RWPE1 (cell line): ENCODE measurements around the gene KATNB1.

Source experiments
- CTCF ChIA-PET: fragments of 350-600 bp; sonication (Branson Sonifier 250); formaldehyde crosslinking; extraction: SDS; loops from one replicate; lab custom pipeline; 2021; lab: Yijun Ruan, JAX
- POLR2A ChIA-PET: fragments of 400-600 bp; formaldehyde crosslinking; extraction: SDS; loops from one replicate; lab custom pipeline; 2020; ENCODE audit warnings: antibody characterized with exemption; ENCODE audit not compliant: low non-redundant PET; lab: Yijun Ruan, JAX
- DNase-seq: peaks from one replicate; pipeline ENCODE4 v3.0.0; 2012; ENCODE audit warnings: low spot score
- H3K27ac ChIP-seq: fragments of 450-650 bp; 2 replicates; pipeline ENCODE4 v1.5.1; 2017
- TF ChIP-seq, protein P1 (sequence below): fragments of 450-650 bp; conservative IDR thresholded peaks from 2 replicates; pipeline ENCODE4 v1.5.1; 2017; ENCODE audit warnings: low read depth, mild to moderate bottlenecking

KATNB1 gene

DNA sequence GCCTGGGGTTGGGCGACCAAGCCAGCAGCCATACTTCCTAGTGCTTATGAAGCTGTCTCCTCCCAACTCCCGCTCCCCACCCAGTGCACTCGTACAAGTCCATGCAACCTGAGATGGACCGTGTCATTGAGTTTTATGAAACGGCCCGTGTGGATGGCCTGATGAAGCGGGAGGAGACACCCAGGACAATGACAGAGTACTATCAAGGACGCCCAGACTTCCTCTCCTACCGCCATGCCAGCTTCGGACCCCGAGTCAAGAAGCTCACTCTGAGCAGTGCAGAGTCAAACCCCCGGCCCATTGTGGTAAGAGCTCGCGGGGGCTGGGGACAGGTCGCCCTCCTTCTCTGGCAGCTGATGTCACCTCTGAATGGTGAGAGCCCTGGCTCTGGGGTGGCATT lies 11.0 kb upstream of the KATNB1 start:
- POLR2A ChIA-PET = no interaction called here
- CTCF ChIA-PET = interaction anchor here (0.5 kb wide), 1 partner anchor 655 kb away, joined by 4 read pairs; no protein-coding TSS in a partner anchor
- DNase-seq = no peak
- TF ChIP-seq, protein P1, sequence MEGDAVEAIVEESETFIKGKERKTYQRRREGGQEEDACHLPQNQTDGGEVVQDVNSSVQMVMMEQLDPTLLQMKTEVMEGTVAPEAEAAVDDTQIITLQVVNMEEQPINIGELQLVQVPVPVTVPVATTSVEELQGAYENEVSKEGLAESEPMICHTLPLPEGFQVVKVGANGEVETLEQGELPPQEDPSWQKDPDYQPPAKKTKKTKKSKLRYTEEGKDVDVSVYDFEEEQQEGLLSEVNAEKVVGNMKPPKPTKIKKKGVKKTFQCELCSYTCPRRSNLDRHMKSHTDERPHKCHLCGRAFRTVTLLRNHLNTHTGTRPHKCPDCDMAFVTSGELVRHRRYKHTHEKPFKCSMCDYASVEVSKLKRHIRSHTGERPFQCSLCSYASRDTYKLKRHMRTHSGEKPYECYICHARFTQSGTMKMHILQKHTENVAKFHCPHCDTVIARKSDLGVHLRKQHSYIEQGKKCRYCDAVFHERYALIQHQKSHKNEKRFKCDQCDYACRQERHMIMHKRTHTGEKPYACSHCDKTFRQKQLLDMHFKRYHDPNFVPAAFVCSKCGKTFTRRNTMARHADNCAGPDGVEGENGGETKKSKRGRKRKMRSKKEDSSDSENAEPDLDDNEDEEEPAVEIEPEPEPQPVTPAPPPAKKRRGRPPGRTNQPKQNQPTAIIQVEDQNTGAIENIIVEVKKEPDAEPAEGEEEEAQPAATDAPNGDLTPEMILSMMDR = no peak
- H3K27ac ChIP-seq = no peak overlapping the region

DNA sequence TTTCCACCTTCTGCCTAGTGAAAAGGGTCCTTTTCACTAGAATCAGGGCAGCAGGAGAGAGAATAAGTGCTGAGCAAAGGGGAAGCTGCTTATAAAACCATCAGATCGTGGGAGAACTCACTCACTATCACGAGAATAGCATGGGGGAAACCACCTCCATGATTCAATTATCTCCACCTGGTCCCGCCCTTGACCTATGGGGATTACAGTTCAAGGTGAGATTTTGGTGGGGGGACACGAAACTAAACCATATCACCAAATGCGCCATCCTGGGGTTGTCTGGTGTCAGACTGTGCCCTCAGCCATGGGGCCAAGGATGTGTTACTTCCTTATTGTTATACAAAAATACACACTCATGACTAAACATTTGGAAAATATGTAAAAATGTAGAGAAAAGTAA lies 10.4 kb upstream of the KATNB1 start:
- CTCF ChIA-PET = no interaction called here
- H3K27ac ChIP-seq = no peak overlapping the region
- no peak for DNase-seq
- TF ChIP-seq, protein P1 = no peak
- POLR2A ChIA-PET = no interaction called here

DNA sequence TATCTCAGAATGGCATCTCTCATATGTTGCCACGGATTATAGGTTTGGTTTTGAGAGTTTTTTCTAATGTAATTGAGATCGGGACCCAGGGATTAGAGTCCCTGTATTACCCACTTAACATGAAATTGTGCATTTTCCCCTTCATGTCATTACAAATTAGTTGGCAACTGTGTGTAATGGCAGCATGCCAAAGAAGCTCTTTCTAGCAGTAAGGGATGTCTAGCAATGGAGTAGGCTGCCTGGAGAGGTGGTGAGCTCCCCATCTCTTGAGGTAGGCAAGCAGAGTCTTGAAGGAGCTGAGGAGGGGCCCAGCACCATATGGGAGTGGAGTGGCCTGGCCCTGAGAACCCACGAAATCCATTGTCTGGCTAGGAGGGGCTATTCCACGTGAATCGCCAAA lies 10.0 kb upstream of the KATNB1 start:
- no peak for DNase-seq
- CTCF ChIA-PET = interaction anchor here (1.2 kb wide), 1 partner anchor 149 kb away, joined by 3 read pairs; no protein-coding TSS in a partner anchor
- H3K27ac ChIP-seq = no peak overlapping the region
- TF ChIP-seq, protein P1 = no peak
- POLR2A ChIA-PET = no interaction called here

DNA sequence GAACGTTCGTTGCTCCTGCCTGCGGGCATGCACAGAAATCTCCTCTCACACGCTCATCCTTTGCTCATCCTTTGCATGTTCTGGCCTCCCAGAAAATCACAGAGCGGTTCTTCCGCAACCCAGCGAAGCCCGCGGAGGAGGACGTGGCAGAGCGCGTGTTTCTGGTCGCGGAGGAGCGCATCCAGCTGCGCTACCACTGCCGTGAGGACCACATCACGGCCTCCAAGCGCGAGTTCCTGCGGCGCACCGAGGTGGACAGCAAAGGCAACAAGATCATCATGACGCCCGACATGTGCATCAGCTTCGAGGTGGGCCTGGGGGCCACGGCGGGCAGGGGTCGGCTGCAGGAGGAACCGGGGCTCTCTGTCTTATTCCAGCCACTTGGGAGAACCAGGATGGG lies 9.6 kb upstream of the KATNB1 start:
- CTCF ChIA-PET = interaction anchor here (1.2 kb wide), 1 partner anchor 149 kb away, joined by 3 read pairs; no protein-coding TSS in a partner anchor
- POLR2A ChIA-PET = no interaction called here
- TF ChIP-seq, protein P1 = no peak

DNA sequence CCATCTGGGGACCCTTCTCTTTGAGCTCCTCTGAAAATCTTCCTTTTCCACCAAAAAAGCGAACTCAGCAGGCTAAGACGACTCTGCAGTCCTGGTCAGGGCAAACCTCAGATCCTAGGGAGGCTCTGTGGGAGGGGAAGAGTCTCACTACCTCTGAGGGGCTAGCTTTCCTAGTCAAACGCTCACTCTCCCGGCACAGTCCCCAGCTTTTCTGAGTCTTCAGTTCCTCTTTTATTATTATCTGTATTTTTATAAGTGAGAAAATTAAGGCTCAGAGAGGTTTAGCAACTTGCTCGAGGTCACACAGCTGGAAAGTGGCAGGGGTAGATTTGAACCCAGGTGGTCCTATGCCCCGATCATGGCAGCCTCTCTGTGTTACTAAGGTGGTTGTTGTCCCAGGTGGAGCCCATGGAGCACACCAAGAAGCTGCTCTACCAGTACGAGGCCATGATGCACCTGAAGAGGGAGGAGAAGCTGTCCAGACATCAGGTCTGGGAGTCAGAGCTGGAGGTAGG lies 9.1 kb upstream of the KATNB1 start:
- TF ChIP-seq, protein P1 = no peak
- ChIA-PET CTCF (interaction anchor here (1.2 kb wide), 1 partner anchor 150 kb away, joined by 3 read pairs; no protein-coding TSS in a partner anchor), POLR2A (no interaction called here)

More for the DNA sequence above, 9.6 kb upstream of the KATNB1 start:
- DNase-seq = no peak
- no peak overlapping the region for H3K27ac ChIP-seq

DNA sequence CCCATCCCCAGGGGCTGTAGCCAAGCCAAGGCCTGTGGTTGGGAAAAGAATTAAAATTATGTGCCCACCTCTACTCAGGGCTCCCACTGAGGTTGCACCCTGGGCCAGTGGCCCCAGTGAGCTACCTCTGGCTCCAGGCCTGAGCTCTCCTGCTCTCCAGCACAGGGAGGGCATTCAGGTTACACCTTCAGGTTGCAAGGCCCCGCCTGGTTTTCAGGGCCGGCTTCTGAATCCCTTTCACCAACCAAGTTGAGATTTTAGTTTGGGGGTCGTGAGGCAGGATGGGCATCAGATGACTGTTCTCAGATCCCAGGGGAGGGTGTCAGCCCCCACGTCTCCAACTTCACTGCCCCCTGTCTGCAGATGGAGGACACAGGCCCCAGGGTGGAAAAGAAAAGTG lies 8.0 kb upstream of the KATNB1 start:
- CTCF ChIA-PET = no interaction called here
- no peak for DNase-seq
- TF ChIP-seq, protein P1 = no peak
- H3K27ac ChIP-seq = no peak overlapping the region
- POLR2A ChIA-PET = no interaction called here

More for the DNA sequence above, 9.1 kb upstream of the KATNB1 start:
- H3K27ac ChIP-seq = no peak overlapping the region
- DNase-seq = no peak
